Mesothelial cell of epicardium (in vitro differentiated cells): ENCODE measurements around the gene ARHGAP18. TPM values are rescaled to one million over a fixed set of nuclear protein-coding genes. Genes with fewer than 3 reads are reported as not detected.

Experiments used
- DNase-seq, 2 experiments: peaks; one replicate each; pipeline ENCODE4 v3.0.0; 2021; ENCODE audit warnings: low spot score in 2 of 2; ENCODE audit not compliant: unreplicated experiment in 2 of 2
- H3K27ac Mint-ChIP-seq: 2 replicates; pipeline ENCODE4 v1.8.0; 2021; ENCODE audit warnings: mixed read lengths
- H3K27me3 Mint-ChIP-seq: 2 replicates; pipeline ENCODE4 v1.8.0; 2021; ENCODE audit warnings: low read depth, mixed read lengths
- H3K36me3 Mint-ChIP-seq: 2 replicates; pipeline ENCODE4 v1.8.0; 2021; ENCODE audit warnings: mixed read lengths
- H3K4me1 Mint-ChIP-seq: 2 replicates; pipeline ENCODE4 v1.8.0; 2021; ENCODE audit warnings: mixed read lengths
- H3K4me3 Mint-ChIP-seq: 2 replicates; pipeline ENCODE4 v1.8.0; 2021; ENCODE audit warnings: mild to moderate bottlenecking, moderate library complexity, mixed read lengths
- H3K9me3 Mint-ChIP-seq: 2 replicates; pipeline ENCODE4 v1.8.0; 2021; ENCODE audit warnings: mixed read lengths
- CTCF ChIP-seq: fragments of 200-600 bp; sonication (generic); IDR thresholded peaks from one replicate; pipeline ENCODE4 v1.5.0; 2021; ENCODE audit warnings: antibody characterized with exemption; ENCODE audit not compliant: unreplicated experiment
- total RNA-seq: library from RNA; stranded (reverse); gene quantifications from 3 replicates; pipeline ENCODE4 v1.2.1, GENCODE V29; 2021

The ARHGAP18 gene
- total RNA-seq, 1 donor from 2014 or later = 10.5 TPM

GRCh38 chr6:129679758-129680157, 30.2 kb downstream of the ARHGAP18 start:
- no peaks in the 10 kb centered on the region for H3K36me3 Mint-ChIP-seq
- H3K27me3 Mint-ChIP-seq = no peaks in the 10 kb centered on the region
- no peaks in the 10 kb centered on the region for H3K9me3 Mint-ChIP-seq
- no peak overlapping the region for H3K27ac Mint-ChIP-seq
- H3K4me1 Mint-ChIP-seq = peaks cover 16% of the 10 kb centered on the region
- no peak for TF ChIP-seq CTCF
- no peak overlapping the region for H3K4me3 Mint-ChIP-seq
- no peak for DNase-seq

GRCh38 chr6:129679275-129679674, 30.7 kb downstream of the ARHGAP18 start:
- Mint-ChIP-seq H3K27ac (no peak overlapping the region), H3K9me3 (no peaks in the 10 kb centered on the region), H3K27me3 (no peaks in the 10 kb centered on the region), H3K36me3 (no peaks in the 10 kb centered on the region), H3K4me3 (no peak overlapping the region), H3K4me1 (peaks cover 14% of the 10 kb centered on the region)
- no peak for DNase-seq
- TF ChIP-seq CTCF = no peak

- H3K9me3 Mint-ChIP-seq = no peaks in the 10 kb centered on the region
- H3K4me1 Mint-ChIP-seq = peaks cover 11% of the 10 kb centered on the region
- DNase-seq = no peak
- H3K27ac Mint-ChIP-seq = no peak overlapping the region
- TF ChIP-seq CTCF = no peak
- H3K36me3 Mint-ChIP-seq = no peaks in the 10 kb centered on the region
- no peaks in the 10 kb centered on the region for H3K27me3 Mint-ChIP-seq
- no peak overlapping the region for H3K4me3 Mint-ChIP-seq
These were observed 31.5 kb downstream of the ARHGAP18 start for GRCh38 chr6:129678463-129678862.

GRCh38 chr6:129677620-129678325, 32.2 kb downstream of the ARHGAP18 start:
- H3K4me3 Mint-ChIP-seq = no peak overlapping the region
- no peak overlapping the region for H3K27ac Mint-ChIP-seq
- H3K4me1 Mint-ChIP-seq = peaks cover 18% of the 10 kb centered on the region
- H3K36me3 Mint-ChIP-seq = no peaks in the 10 kb centered on the region
- TF ChIP-seq CTCF = no peak
- H3K27me3 Mint-ChIP-seq = no peaks in the 10 kb centered on the region
- DNase-seq = no peak
- H3K9me3 Mint-ChIP-seq = no peaks in the 10 kb centered on the region

GRCh38 chr6:129675669-129676472, 34.1 kb downstream of the ARHGAP18 start:
- Mint-ChIP-seq H3K4me1 (peaks cover 28% of the 10 kb centered on the region), H3K4me3 (no peak overlapping the region), H3K27ac (no peak overlapping the region), H3K36me3 (no peaks in the 10 kb centered on the region), H3K27me3 (no peaks in the 10 kb centered on the region), H3K9me3 (no peaks in the 10 kb centered on the region)
- DNase-seq = no peak
- no peak for TF ChIP-seq CTCF
